HepG2 (cell line): ENCODE data around the gene PKP3. TPM values are rescaled to one million over a fixed set of nuclear protein-coding genes. Genes with fewer than 3 reads are reported as not detected.

Experiments used
- E2F2 ChIP-seq: sonication (generic); formaldehyde crosslinking; IDR thresholded peaks from 2 replicates; pipeline ENCODE4 v1.4.0; 2020; ENCODE audit warnings: missing genetic modification reagents, borderline replicate concordance
- GABPB1 ChIP-seq: IDR thresholded peaks from 2 replicates; pipeline ENCODE4 v1.6.1; 2016; ENCODE audit warnings: mild to moderate bottlenecking, missing genetic modification reagents, moderate library complexity, missing compliant biosample characterization
- HES4 ChIP-seq: sonication (generic); formaldehyde crosslinking; IDR thresholded peaks from 2 replicates; pipeline ENCODE4 v1.9.0; 2021; ENCODE audit warnings: mild to moderate bottlenecking, missing genetic modification reagents, borderline replicate concordance
- JUND ChIP-seq: sonication (generic); formaldehyde crosslinking; IDR thresholded peaks from 2 replicates; pipeline ENCODE4 v1.8.0; 2022; ENCODE audit warnings: mild to moderate bottlenecking, missing genetic modification reagents
- KDM5B ChIP-seq: sonication (generic); formaldehyde crosslinking; IDR thresholded peaks from 2 replicates; pipeline ENCODE4 v1.4.0; 2020; ENCODE audit warnings: missing genetic modification reagents, mild to moderate bottlenecking, borderline replicate concordance
- NFRKB ChIP-seq: fragments of 450-650 bp; IDR thresholded peaks from 2 replicates; pipeline ENCODE4 v1.6.1; 2017
- RAD51 ChIP-seq: fragments of 450-650 bp; IDR thresholded peaks from 2 replicates; pipeline ENCODE4 v1.6.1; 2016; ENCODE audit warnings: borderline replicate concordance
- SMARCE1 ChIP-seq: fragments of 450-650 bp; IDR thresholded peaks from 2 replicates; pipeline ENCODE4 v1.6.1; 2017; ENCODE audit warnings: borderline replicate concordance
- TARDBP ChIP-seq: sonication (generic); formaldehyde crosslinking; IDR thresholded peaks from 2 replicates; pipeline ENCODE4 v1.8.0; 2022; ENCODE audit warnings: mild to moderate bottlenecking, missing genetic modification reagents
- TFE3 ChIP-seq: IDR thresholded peaks from 2 replicates; pipeline ENCODE4 v1.6.1; 2016
- ZBTB46 ChIP-seq: sonication (generic); formaldehyde crosslinking; IDR thresholded peaks from 2 replicates; pipeline ENCODE4 v1.4.0; 2020; ENCODE audit warnings: mild to moderate bottlenecking, missing genetic modification reagents, borderline replicate concordance
- ZIK1 ChIP-seq: sonication (generic); formaldehyde crosslinking; IDR thresholded peaks from 2 replicates; pipeline ENCODE4 v1.5.0; 2020; ENCODE audit warnings: mild to moderate bottlenecking, low read depth, missing genetic modification reagents, borderline replicate concordance
- ZNF276 ChIP-seq: sonication (generic); formaldehyde crosslinking; IDR thresholded peaks from 2 replicates; pipeline ENCODE4 v1.4.0; 2020; ENCODE audit warnings: mild to moderate bottlenecking, low read depth, missing genetic modification reagents
- ZNF280B ChIP-seq: sonication (generic); formaldehyde crosslinking; IDR thresholded peaks from 2 replicates; pipeline ENCODE4 v1.5.0; 2020; ENCODE audit warnings: missing genetic modification reagents, mild to moderate bottlenecking, borderline replicate concordance
- ZNF512B ChIP-seq: sonication (generic); formaldehyde crosslinking; IDR thresholded peaks from 2 replicates; pipeline ENCODE4 v1.5.1; 2020; ENCODE audit warnings: missing genetic modification reagents, mild to moderate bottlenecking, borderline replicate concordance
- ZNF674 ChIP-seq: sonication (generic); formaldehyde crosslinking; IDR thresholded peaks from 2 replicates; pipeline ENCODE4 v1.5.0; 2020; ENCODE audit warnings: low read depth, mild to moderate bottlenecking, missing genetic modification reagents
- ZZZ3 ChIP-seq: sonication (generic); formaldehyde crosslinking; IDR thresholded peaks from 2 replicates; pipeline ENCODE4 v1.4.0; 2020; ENCODE audit warnings: missing genetic modification reagents, mild to moderate bottlenecking, borderline replicate concordance
- polyA plus RNA-seq, 8 experiments: library from polyadenylated mRNA; depleted of rRNA in 3 of 8; stranded (reverse) in 7 of 8; unstranded in 1 of 8; fragments of >200 nt; fragmentation: Illumina TruSeq in 4 of 8; extraction: Trizol in 4 of 8; gene quantifications; 2 replicates each; pipeline versions ENCODE4 v1.2.1 to v1.2.3, GENCODE V29; 2011 to 2016; ENCODE audit warnings: low read depth in 4 of 8, missing spikeins in 1 of 8, mixed read lengths in 1 of 8; ENCODE audit not compliant: insufficient read depth in 1 of 8
- total RNA-seq, 5 experiments: library from RNA; depleted of rRNA; stranded (reverse); fragments of >200 nt; fragmentation: Illumina TruSeq; extraction: Trizol; gene quantifications; 2 replicates each; pipeline ENCODE4 v1.2.3, GENCODE V29; 2016; ENCODE audit warnings: low read depth in 1 of 5

Gene PKP3
- total and polyA plus RNA-seq, 2 of the 13 experiments (the other 11 are each of a cell fraction or from before 2014, with no cell fraction given), result 18.0 to 28.7 TPM

GRCh38 chr11:447923-448731 lies 54.1 kb downstream of the PKP3 start (continued):
- TF ChIP-seq ZNF276, result no peak
- TF ChIP-seq KDM5B (CRISPR knock-in tag), result no peak; the same call in 1 of the 2 replicates
- TF ChIP-seq HES4, result 0 out of 2 replicates have a peak, but pooled peaks have one; percentile 57
- peak; percentile 70 for TF ChIP-seq TFE3 (CRISPR knock-in tag)
- no peak for TF ChIP-seq JUND (CRISPR knock-in tag)
- TF ChIP-seq SMARCE1, result no peak
- peak; percentile 74 for TF ChIP-seq TARDBP (CRISPR knock-in tag)
- TF ChIP-seq ZBTB46 (CRISPR knock-in tag), result 0 out of 2 replicates have a peak, but pooled peaks have one; percentile 67
- TF ChIP-seq ZNF674 (CRISPR knock-in tag), result no peak
- TF ChIP-seq ZNF512B (CRISPR knock-in tag), result no peak
- no peak for TF ChIP-seq NFRKB
- peak; percentile 86 for TF ChIP-seq GABPB1 (CRISPR knock-in tag)
- no peak for TF ChIP-seq RAD51
- TF ChIP-seq ZZZ3 (CRISPR knock-in tag), result peak; percentile 71; the same call in 1 of the 2 replicates
- no peak for TF ChIP-seq E2F2 (CRISPR knock-in tag)
- TF ChIP-seq ZIK1 (CRISPR knock-in tag), result no peak
- TF ChIP-seq ZNF280B (CRISPR knock-in tag), result peak; percentile 67; the same call in 1 of the 2 replicates
